ENCODE measurements around the gene CDC40.

- TF ChIP-seq CTCF (conservative IDR thresholded peaks at IDR 0.05) (no peak), ZFX (IDR thresholded peaks at IDR 0.05) (no peak)
Measured at GRCh38 chr6:110183292-110183885, 3.2 kb downstream of the CDC40 start.

All from C4-2B (cell line).